HG03558 (cell line): ENCODE results near the gene MUCL1.
A peak's percentile ranks its signal among the peaks of the same experiment; 100 is the strongest.
"Not testable (repeated sequence)": the region's sequence is repeated elsewhere in the genome, so short reads cannot be mapped to it uniquely, and the experiment has no call there.

ENCODE experiments used
- ATAC-seq: cut with Tn5 transposase; IDR thresholded peaks from one replicate; pipeline ENCODE4 v1.9.1; 2021; ENCODE audit warnings: moderate number of reproducible peaks; ENCODE audit not compliant: unreplicated experiment; ENCODE audit errors: extremely low read depth

Gene MUCL1, protein sequence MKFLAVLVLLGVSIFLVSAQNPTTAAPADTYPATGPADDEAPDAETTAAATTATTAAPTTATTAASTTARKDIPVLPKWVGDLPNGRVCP

DNA sequence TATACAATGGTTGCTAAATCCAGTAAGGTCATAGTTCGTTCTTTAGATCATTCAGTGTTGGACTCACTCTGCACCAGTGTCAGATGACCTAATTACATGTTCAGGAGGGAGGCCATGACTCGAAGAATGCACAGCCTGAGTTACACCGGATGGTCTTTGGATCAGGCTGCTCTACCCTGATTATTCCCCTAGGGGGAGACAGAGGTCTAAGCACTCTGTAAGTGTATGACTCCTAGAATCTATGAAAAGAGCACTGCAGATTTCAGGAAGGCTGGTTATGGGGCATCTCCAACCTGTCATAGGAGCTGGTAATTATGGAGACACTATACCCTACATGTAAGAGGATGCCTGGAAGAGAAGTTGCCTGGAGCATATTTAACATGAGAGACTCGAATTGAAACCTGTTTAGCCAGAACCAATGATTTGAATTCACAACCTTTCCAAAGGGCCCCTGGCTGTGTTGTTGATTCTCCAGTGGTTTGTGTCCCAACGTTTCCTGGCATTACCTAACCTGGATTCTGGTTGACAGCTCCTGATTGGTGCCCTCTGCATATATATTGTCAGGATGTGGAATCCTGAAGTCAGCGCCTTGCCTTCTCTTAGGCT, at the start of gene MUCL1:
TSS of gene MUCL1 (plus strand) at position 584 of the 606 bp plus-strand sequence. CDS start 67 bp downstream, outside the sequence.
- peak; percentile 80 for ATAC-seq

DNA sequence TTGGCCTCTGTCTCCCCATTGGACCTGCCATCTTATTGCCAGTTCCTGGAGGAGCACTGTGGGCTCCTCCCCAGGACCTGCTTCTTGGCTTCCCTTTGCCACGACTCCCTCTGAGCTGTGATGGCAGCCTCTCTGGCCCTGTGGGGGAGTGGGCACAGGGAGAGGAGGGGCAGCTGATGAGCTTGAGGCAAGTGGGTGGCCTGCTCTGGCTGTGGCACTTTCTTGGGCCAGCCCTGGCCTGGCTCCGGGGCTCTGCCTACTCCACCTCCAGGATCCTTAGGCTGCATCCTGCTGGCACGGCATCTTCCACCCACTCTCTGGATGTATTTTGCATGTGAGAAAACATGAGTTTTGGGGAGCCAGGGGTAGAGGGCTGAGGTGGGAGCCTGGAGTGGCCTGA, 32.6 kb upstream of the MUCL1 start:
- ATAC-seq = no peak

DNA sequence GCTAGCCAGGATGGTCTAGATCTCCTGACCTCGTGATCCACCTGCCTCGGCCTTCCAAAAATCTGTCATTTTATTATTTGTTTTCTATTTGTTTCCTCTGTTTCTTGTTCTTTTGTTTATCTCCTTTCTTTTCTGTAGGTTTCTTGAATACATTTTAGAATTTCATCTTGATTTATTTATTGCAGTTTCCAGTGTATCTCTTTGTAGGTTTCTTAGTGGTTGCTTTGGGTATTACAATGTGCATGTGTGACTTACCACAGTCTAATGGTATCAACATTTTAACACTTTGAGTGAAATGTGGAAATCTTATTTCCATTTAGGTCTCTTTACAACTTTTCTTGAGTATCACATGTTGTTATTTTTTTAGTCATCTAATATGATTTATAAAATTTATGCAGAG, 29.9 kb upstream of the MUCL1 start:
- no peak for ATAC-seq

- ATAC-seq = no peak
Measured at GRCh38 chr12:54829511-54829910, 24.8 kb upstream of the MUCL1 start.

DNA sequence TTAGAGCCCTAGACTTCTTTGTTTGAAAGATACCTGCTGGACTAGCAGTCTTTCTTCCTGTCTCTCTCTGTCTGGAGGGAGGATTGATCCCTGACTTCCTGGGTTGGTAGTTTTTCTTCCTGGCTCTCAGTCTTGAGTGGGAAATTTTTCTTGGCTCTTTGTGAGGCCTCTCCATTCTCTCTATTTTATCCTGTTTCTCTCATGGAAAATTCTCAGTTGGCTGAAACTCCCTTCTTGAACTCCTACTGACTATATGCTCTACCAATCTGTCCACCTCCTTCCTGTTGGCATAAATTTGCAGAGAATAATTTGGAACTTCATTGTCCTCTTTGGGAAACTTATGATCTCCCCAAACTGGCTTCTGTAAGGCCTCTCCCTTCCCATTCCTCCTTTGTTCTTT, 24.1 kb upstream of the MUCL1 start:
- no peak for ATAC-seq

- ATAC-seq = no peak
Measured at GRCh38 chr12:54831631-54832030, 22.7 kb upstream of the MUCL1 start.

DNA sequence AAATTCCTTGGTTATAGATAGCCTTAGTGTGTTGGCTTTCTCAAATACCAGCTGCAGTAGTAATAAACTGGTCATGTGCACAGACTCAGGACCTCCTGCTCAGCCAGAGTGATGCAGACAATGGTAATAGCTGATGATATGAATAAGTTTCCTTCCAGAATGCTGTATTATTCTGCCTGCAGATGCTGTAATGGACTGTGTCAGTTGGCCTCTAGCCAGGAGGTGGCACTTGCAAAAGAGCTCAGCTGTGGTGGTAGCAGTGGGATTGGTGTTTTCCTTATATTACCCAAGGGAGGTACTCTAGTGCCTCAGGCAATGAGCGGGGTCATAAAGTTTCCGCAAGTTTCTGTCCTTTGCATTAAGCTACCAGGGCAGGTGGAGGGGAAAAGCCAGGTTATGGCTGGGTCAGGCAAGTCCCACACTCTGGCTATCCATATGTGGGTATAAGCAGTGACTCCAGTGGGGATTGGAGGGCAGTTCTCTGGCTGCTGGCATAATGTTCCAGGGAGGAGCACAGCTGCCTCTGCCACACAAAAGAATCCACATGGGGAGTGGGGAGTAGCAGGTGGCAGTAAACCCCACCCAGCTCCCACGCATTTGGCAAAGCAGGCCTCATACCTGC, 14.0 kb upstream of the MUCL1 start:
- no peak for ATAC-seq

DNA sequence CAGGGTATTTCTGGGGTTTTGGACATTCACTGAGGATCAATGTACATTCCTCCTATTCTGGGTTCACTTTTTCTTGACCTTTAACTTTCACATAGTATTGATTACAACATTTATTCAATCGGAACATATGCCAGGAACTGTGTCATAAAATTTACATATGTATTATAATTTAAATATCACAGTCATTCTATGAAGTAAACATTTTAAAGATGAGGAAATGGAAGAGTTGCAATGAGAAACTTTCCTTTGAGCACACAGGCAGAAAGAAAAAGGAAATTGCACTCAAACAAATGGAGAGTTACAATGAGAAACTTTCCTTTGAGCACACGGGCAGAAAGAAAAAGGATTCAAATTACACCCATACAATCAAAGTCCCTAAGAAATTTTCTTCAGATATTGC, 3.1 kb downstream of the MUCL1 start:
- ATAC-seq = no peak

DNA sequence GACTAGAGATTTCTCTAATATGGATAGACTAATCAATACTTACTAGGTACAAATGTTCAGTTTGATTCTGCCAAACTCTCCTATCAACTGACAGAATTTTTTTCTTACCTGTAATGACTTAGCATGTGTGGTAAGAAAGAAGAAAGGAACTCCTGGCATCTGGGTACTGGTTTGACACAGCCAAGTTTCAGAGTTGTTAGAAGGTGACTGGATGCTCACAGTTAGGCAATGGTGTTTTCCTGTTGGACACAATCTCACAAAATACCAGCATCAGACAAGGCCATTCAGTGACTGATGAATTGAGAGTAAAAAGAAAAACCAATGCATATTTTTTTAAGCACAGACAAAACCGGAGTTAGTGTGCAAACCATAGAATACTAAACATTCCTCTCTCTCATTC, 4.2 kb downstream of the MUCL1 start:
- no peak for ATAC-seq

GRCh38 chr12:54859502-54859901, 5.2 kb downstream of the MUCL1 start:
- ATAC-seq = no peak

GRCh38 chr12:54861927-54862326, 7.6 kb downstream of the MUCL1 start:
- ATAC-seq = no peak

GRCh38 chr12:54863948-54864618, 9.8 kb downstream of the MUCL1 start:
- no peak for ATAC-seq

DNA sequence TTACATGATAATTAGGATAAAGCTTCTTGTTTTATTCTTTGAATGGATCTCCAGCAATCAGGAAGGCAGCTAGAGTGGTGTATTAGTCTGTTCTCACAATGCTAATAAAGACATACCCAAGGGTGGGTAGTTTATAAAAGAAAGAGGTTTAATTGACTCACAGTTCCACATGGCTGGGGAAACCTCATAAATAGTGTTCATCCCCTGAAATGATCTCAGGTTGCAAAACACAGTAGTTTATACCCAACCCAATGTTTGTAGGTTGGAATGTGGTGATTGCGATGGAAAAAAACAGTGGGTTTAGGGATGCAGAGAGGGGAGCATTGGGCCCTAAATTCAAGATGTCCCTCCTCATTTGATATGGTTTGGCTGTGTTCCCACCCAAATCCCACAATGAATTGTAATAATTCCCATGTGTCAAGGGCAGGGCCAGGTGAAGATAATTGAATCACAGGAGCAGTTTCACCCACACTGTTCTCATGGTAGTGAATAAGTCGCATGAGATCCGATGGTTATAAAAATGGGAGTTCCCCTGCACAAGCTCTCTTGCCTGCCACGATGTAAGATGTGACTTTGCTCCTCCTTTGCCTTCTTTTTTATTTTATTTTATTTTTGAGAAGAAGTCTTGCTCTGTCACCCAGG, 11.5 kb downstream of the MUCL1 start:
- ATAC-seq = no peak

GRCh38 chr12:54868690-54869089, 14.4 kb downstream of the MUCL1 start:
- no peak for ATAC-seq

- no peak for ATAC-seq
Measured at GRCh38 chr12:54870048-54870447, 15.7 kb downstream of the MUCL1 start.

DNA sequence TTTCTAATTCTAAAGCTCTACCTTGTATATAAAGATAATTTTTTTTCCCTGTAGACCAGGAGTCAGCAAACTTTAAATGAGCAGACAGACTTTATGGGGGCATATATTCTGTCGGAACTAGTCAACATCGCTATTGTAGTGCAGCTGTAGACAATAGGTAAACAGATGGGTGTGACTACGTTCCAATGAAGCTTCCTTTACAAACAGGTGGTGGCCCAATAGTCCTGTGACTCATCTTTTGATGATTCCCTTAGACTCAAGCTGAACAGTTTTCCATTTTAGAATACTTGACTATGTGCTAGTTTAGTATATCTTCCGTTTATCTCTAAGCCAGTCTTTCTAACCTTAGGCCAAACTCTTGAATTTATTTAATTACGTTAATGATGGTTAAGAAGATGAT, 16.3 kb downstream of the MUCL1 start:
- ATAC-seq = no peak

DNA sequence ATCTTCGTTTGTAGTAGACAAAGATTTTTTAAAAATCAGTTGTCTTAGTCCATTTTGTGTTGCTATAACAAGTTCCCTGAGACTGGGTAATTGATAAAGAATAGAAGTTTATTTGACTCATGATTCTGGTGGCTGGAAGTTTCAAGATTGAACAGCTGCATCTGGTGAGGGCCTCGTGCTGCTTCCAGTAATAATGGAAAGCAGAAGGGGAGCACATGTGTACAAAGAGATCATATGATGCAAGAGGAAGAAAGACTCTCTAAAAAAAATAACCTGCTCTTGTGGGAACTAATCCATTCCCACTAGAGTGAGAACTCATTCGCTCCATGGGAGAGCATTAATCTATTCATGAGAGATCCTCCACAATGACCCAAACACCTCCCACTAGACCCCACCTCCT, 24.8 kb downstream of the MUCL1 start:
- ATAC-seq = no peak

DNA sequence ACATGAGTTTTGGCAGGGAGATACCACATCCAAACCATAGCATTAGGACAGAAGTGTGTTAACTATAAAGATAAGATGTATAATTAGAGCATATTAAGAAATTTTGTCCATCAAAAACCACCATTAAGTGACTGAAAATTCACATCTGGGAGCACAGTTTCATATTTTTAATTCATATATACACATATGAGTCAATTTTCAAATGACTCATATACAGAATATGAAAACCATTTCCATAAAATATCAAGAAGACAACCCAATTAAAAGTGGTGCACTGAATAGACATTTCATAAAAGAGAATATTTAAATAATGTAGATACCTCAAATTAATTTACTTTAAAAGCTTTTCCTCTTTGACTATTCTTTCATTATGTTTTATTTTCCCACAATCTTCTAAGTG, 25.3 kb downstream of the MUCL1 start:
- ATAC-seq = no peak

DNA sequence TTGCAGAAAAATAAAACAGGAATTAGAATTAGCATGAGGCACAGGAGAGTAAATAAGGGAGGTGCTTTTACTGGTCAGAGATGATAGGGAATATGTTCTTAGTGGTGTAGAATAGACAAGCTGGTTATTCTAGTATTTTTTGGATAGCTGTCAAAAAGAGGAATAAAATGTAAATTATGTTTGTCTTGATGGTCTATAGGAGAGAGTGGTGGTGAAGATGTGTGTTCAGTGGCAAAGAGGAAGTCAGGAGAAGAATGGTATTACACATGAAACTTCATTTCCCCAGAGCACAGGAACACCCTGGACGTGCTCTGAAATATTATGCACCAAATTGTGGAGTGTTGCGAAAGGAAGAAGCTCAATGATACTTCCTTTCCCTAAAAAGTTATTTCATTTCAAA, 27.8 kb downstream of the MUCL1 start:
- no peak for ATAC-seq

- ATAC-seq = not testable (repeated sequence)
Measured at GRCh38 chr12:54882597-54882996, 28.3 kb downstream of the MUCL1 start.

DNA sequence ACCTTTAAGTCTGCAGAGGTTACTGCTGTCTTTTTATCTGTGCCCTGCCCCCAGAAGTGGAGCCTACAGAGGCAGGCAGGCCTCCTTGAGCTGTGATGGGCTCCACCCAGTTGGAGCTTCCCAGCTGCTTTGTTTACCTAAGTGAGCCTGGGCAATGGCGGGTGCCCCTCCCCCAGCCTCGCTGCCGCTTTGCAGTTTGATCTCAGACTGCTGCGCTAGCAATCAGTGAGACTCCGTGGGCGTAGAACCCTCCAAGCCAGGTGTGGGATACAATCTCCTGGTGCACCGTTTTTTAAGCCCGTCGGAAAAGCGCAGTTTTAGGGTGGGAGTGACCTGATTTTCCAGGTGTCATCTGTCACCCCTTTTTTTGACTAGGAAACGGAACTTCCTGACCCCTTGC, 34.1 kb downstream of the MUCL1 start:
- not testable (repeated sequence) for ATAC-seq
